Caco-2 (cell line): ENCODE results near the gene EXOC7. TPM values are rescaled to one million over a fixed set of nuclear protein-coding genes. Genes with fewer than 3 reads are reported as not detected.

Experiments
- BruUV-seq: library from RNA; stranded (reverse); fragments of 400-500 nt; replicated peaks from 2 replicates; lab custom pipeline; 2021; lab: Mats Ljungman, UMichigan
- CTCF ChIA-PET: fragments of 300-600 bp; sonication (Branson Sonifier 250); formaldehyde crosslinking; loops from one replicate; lab custom pipeline; 2022; ENCODE audit warnings: antibody characterized with exemption; lab: Charles Lee
- POLR2A ChIA-PET: fragments of 300-600 bp; sonication (Branson Sonifier 250); formaldehyde crosslinking; loops from one replicate; lab custom pipeline; 2022; ENCODE audit warnings: antibody characterized with exemption; lab: Charles Lee
- DNase-seq, 2 experiments: peaks; one replicate each; pipeline versions ENCODE4 v3.0.0 to v3.0.0-alpha.2; 2020 to 2022
- H3K27me3 ChIP-seq: replicated peaks from 2 replicates; pipeline ENCODE4 v1.6.0; 2011; ENCODE audit warnings: low read length; ENCODE audit not compliant: control insufficient read depth, insufficient read depth
- H3K36me3 ChIP-seq: 2 replicates; pipeline ENCODE4 v1.5.1; 2011; ENCODE audit warnings: low read length; ENCODE audit not compliant: control insufficient read depth, insufficient read depth
- H3K4me1 ChIP-seq: fragments of 250-450 bp; sonication (Bioruptor Pico); 2 replicates; pipeline ENCODE4 v1.5.1; 2020; ENCODE audit warnings: mild to moderate bottlenecking
- H3K4me3 ChIP-seq: 2 replicates; pipeline ENCODE4 v1.5.1; 2011; ENCODE audit warnings: low read depth, mild to moderate bottlenecking, control low read depth, low read length
- H3K9me3 ChIP-seq: fragments of 250-450 bp; sonication (Bioruptor Pico); 2 replicates; pipeline ENCODE4 v1.5.1; 2020; ENCODE audit warnings: mild to moderate bottlenecking, moderate library complexity
- H3K27ac Mint-ChIP-seq: one replicate; pipeline ENCODE4 v1.8.0; 2022; ENCODE audit warnings: mixed read lengths; ENCODE audit not compliant: unreplicated experiment
- H3K27me3 Mint-ChIP-seq: one replicate; pipeline ENCODE4 v1.8.0; 2022; ENCODE audit warnings: mixed read lengths; ENCODE audit not compliant: insufficient read depth, unreplicated experiment
- H3K36me3 Mint-ChIP-seq: one replicate; pipeline ENCODE4 v1.8.0; 2022; ENCODE audit warnings: mild to moderate bottlenecking, mixed read lengths; ENCODE audit not compliant: insufficient read depth, unreplicated experiment
- H3K4me1 Mint-ChIP-seq: one replicate; pipeline ENCODE4 v1.8.0; 2022; ENCODE audit warnings: low read depth, mixed read lengths; ENCODE audit not compliant: unreplicated experiment
- H3K4me3 Mint-ChIP-seq: one replicate; pipeline ENCODE4 v1.8.0; 2022; ENCODE audit warnings: mild to moderate bottlenecking, moderate library complexity, mixed read lengths; ENCODE audit not compliant: unreplicated experiment
- H3K9me3 Mint-ChIP-seq: one replicate; pipeline ENCODE4 v1.8.0; 2022; ENCODE audit warnings: mixed read lengths; ENCODE audit not compliant: unreplicated experiment
- CTCF ChIP-seq, 2 experiments: fragments of 200-600 bp in 1 of 2; IDR thresholded peaks; 1 replicate in 1 of 2; 2 replicates in 1 of 2; pipeline versions ENCODE4 v1.5.1 to v1.8.0; 2011 to 2022; ENCODE audit warnings: antibody characterized with exemption in 1 of 2, control low read depth in 1 of 2, inconsistent platforms in 1 of 2, low read depth in 1 of 2, low read length in 1 of 2, mild to moderate bottlenecking in 1 of 2, moderate library complexity in 1 of 2; ENCODE audit not compliant: insufficient read depth in 1 of 2, severe bottlenecking in 1 of 2, unreplicated experiment in 1 of 2
- intact Hi-C: fragments of 100-400 bp; cut with micrococcal nuclease; formaldehyde crosslinking; loops from one replicate; pipeline ENCODE4 v1.10.0; 2022; ENCODE audit not compliant: unreplicated experiment
- total RNA-seq: library from RNA; stranded (reverse); gene quantifications from 2 replicates; pipeline ENCODE4 v1.2.3, GENCODE V29; 2022

Gene EXOC7
- total RNA-seq, 1 experiment from 2014 or later: 205 TPM

- H3K4me3 Mint-ChIP-seq: peak overlapping the region; percentile 61
- BruUV-seq: TSS peak; percentile 28
- no peaks in the 10 kb centered on the region for H3K9me3 ChIP-seq
- peaks cover 35% of the 10 kb centered on the region for H3K36me3 Mint-ChIP-seq
- TF ChIP-seq CTCF (IDR thresholded peaks at IDR 0.05; ENCODE audit: insufficient read depth in 1 of 2, low read depth in 1 of 2, low read length in 1 of 2, severe bottlenecking in 1 of 2, unreplicated experiment in 1 of 2): no peak
- intact Hi-C loops: loop anchor here (1.0 kb wide), 1 partner anchor 65 kb away; the partner anchor contains the start of gene SRP68
- peak in 1 of 2 experiments; percentile 21 for DNase-seq
- peak overlapping the region; percentile 88 for H3K27ac Mint-ChIP-seq
- peaks cover 89% of the 10 kb centered on the region for H3K4me1 ChIP-seq
- CTCF ChIA-PET: interaction anchor here (0.5 to 1.4 kb wide), 6 partner anchors 12 to 44 kb away, joined by 3 to 9 read pairs (median 4); no protein-coding TSS in a partner anchor
- no peaks in the 10 kb centered on the region for H3K27me3 Mint-ChIP-seq
- H3K9me3 Mint-ChIP-seq: no peaks in the 10 kb centered on the region
- H3K4me1 Mint-ChIP-seq: peaks cover 57% of the 10 kb centered on the region
- no peaks in the 10 kb centered on the region for H3K36me3 ChIP-seq
- no peak overlapping the region for H3K4me3 ChIP-seq
- POLR2A ChIA-PET: interaction anchor here (1.0 to 1.3 kb wide), 3 partner anchors 10 to 65 kb away, joined by 8 to 21 read pairs (median 9); partner anchors contain the start of gene SRP68
- no peaks in the 10 kb centered on the region for H3K27me3 ChIP-seq
These were observed 34.0 kb upstream of the EXOC7 start for GRCh38 chr17:76137351-76138233.

- H3K9me3 ChIP-seq: no peaks in the 10 kb centered on the region
- H3K4me1 ChIP-seq: peaks cover 87% of the 10 kb centered on the region
- no peak for DNase-seq
- TF ChIP-seq CTCF (IDR thresholded peaks at IDR 0.05; ENCODE audit: insufficient read depth in 1 of 2, low read depth in 1 of 2, low read length in 1 of 2, severe bottlenecking in 1 of 2, unreplicated experiment in 1 of 2): no peak
- no peaks in the 10 kb centered on the region for H3K27me3 ChIP-seq
- no TSS peak for BruUV-seq
- H3K27ac Mint-ChIP-seq: peak overlapping the region; percentile 23
- ChIA-PET POLR2A (no interaction called here), CTCF (interaction anchor here (0.9 kb wide), 1 partner anchor 19 kb away, joined by 3 read pairs; no protein-coding TSS in a partner anchor)
- no peak overlapping the region for H3K4me3 Mint-ChIP-seq
- intact Hi-C loops: no loop called here
- H3K4me3 ChIP-seq: no peak overlapping the region
- H3K9me3 Mint-ChIP-seq: no peaks in the 10 kb centered on the region
- H3K36me3 ChIP-seq: no peaks in the 10 kb centered on the region
- H3K27me3 Mint-ChIP-seq: no peaks in the 10 kb centered on the region
- peaks cover 30% of the 10 kb centered on the region for H3K36me3 Mint-ChIP-seq
- H3K4me1 Mint-ChIP-seq: peaks cover 51% of the 10 kb centered on the region
These were observed 33.4 kb upstream of the EXOC7 start for GRCh38 chr17:76137001-76137350.

GRCh38 chr17:76136276-76137000, 32.9 kb upstream of the EXOC7 start:
- ChIA-PET CTCF (no interaction called here), POLR2A (no interaction called here)
- Mint-ChIP-seq H3K27me3 (no peaks in the 10 kb centered on the region), H3K36me3 (peaks cover 28% of the 10 kb centered on the region), H3K4me3 (no peak overlapping the region), H3K9me3 (no peaks in the 10 kb centered on the region), H3K27ac (peak overlapping the region; percentile 23), H3K4me1 (peaks cover 57% of the 10 kb centered on the region)
- Histone ChIP-seq H3K4me1 (peaks cover 87% of the 10 kb centered on the region), H3K9me3 (no peaks in the 10 kb centered on the region), H3K27me3 (no peaks in the 10 kb centered on the region), H3K4me3 (no peak overlapping the region), H3K36me3 (no peaks in the 10 kb centered on the region)
- intact Hi-C loops: no loop called here
- TF ChIP-seq CTCF (IDR thresholded peaks at IDR 0.05; ENCODE audit: insufficient read depth in 1 of 2, low read depth in 1 of 2, low read length in 1 of 2, severe bottlenecking in 1 of 2, unreplicated experiment in 1 of 2): no peak
- BruUV-seq: no TSS peak
- DNase-seq: peak in 1 of 2 experiments; percentile 25
